Measurements from ENCODE around the gene OR51B4.

- TF ChIP-seq GATA2 (IDR thresholded peaks at IDR 0.05; ENCODE audit: low read depth, low read length): no peak
- TF ChIP-seq GATA3 (IDR thresholded peaks at IDR 0.05; ENCODE audit: low read depth, low read length): no peak
These were observed 25.0 kb downstream of the OR51B4 start for GRCh38 chr11:5276697-5277096.

Measured in SH-SY5Y (cell line).